ENCODE measurements around the gene OLFM1.

The OLFM1 gene

GRCh38 chr9:135154050-135154615 is 66.7 kb downstream of the OLFM1 start:
- no peak overlapping the region for H3K4me3 ChIP-seq (ENCODE audit: low read length)
- DNase-seq (ENCODE audit: low read depth): no peak
- no peak for TF ChIP-seq CTCF (IDR thresholded peaks at IDR 0.05; ENCODE audit: insufficient read depth, low read depth, low read length, missing control alignments)

- no peak overlapping the region for H3K4me3 ChIP-seq (ENCODE audit: low read length)
- TF ChIP-seq CTCF (IDR thresholded peaks at IDR 0.05; ENCODE audit: insufficient read depth, low read depth, low read length, missing control alignments): no peak
- no peak for DNase-seq (ENCODE audit: low read depth)
Measured at GRCh38 chr9:135155396-135155795, 67.9 kb downstream of the OLFM1 start.

- TF ChIP-seq CTCF (IDR thresholded peaks at IDR 0.05; ENCODE audit: insufficient read depth, low read depth, low read length, missing control alignments): no peak
- DNase-seq (ENCODE audit: low read depth): peak; percentile 4
- no peak overlapping the region for H3K4me3 ChIP-seq (ENCODE audit: low read length)
Measured at GRCh38 chr9:135156525-135157510, 69.3 kb downstream of the OLFM1 start.

- TF ChIP-seq CTCF (IDR thresholded peaks at IDR 0.05; ENCODE audit: insufficient read depth, low read depth, low read length, missing control alignments): no peak
- DNase-seq (ENCODE audit: low read depth): no peak
- H3K4me3 ChIP-seq (ENCODE audit: low read length): no peak overlapping the region
Measured at GRCh38 chr9:135157856-135158563, 70.5 kb downstream of the OLFM1 start.

GRCh38 chr9:135158564-135158937 is 71.1 kb downstream of the OLFM1 start:
- DNase-seq (ENCODE audit: low read depth): no peak
- TF ChIP-seq CTCF (IDR thresholded peaks at IDR 0.05; ENCODE audit: insufficient read depth, low read depth, low read length, missing control alignments): no peak
- H3K4me3 ChIP-seq (ENCODE audit: low read length): no peak overlapping the region

GRCh38 chr9:135159801-135160200 is 72.3 kb downstream of the OLFM1 start:
- no peak for DNase-seq (ENCODE audit: low read depth)
- H3K4me3 ChIP-seq (ENCODE audit: low read length): no peak overlapping the region
- no peak for TF ChIP-seq CTCF (IDR thresholded peaks at IDR 0.05; ENCODE audit: insufficient read depth, low read depth, low read length, missing control alignments)

Data from epithelial cell of esophagus (primary cell).